HG03575 (cell line): ENCODE results near the gene HOXB9.

ENCODE experiments used
- ATAC-seq: cut with Tn5 transposase; IDR thresholded peaks from one replicate; pipeline ENCODE4 v1.9.1; 2021; ENCODE audit not compliant: unreplicated experiment, insufficient number of reproducible peaks, low FRiP score; ENCODE audit errors: extremely low read depth

Gene HOXB9

DNA sequence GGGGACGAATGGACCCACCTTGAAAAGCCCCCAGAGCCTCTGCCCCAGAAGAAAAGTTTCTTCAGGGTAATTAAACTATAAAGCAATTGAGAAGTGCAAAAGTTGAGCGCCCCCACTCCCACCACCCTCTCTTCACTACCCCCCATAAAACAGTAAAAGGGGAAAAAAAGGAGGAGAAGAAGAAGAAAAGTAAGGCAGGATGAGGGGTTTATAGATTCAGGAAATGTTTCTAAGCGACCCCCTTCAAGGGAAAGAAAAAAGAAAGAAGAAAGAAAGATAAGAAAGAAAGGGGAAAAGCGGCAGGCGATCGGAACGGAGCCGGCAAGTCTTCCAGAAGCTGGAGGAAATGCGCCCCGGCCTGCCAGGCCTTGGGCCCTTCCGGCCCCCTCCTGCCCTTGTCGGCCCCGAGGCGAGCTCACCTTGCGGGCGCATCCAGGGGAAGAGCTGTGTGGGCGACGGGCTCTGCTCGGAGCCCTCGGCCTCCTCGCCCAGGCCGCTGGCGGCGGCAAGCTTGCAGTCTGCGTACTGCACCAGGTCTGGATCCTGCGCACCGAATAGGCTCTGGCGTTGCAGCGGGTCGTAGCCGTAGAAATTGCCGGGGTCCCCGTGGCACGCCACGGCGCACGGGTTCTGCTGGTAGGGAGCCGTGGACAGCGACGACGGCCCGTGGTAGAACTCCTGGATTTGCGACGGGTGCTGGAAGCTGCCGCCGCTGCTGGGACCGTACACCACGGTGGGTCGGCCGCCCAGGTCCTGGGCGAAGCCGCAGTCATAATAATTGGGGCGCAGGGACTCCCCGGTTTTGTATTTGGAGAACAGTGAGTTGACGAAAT, 12.1 kb downstream of the HOXB9 start:
- no peak for ATAC-seq

DNA sequence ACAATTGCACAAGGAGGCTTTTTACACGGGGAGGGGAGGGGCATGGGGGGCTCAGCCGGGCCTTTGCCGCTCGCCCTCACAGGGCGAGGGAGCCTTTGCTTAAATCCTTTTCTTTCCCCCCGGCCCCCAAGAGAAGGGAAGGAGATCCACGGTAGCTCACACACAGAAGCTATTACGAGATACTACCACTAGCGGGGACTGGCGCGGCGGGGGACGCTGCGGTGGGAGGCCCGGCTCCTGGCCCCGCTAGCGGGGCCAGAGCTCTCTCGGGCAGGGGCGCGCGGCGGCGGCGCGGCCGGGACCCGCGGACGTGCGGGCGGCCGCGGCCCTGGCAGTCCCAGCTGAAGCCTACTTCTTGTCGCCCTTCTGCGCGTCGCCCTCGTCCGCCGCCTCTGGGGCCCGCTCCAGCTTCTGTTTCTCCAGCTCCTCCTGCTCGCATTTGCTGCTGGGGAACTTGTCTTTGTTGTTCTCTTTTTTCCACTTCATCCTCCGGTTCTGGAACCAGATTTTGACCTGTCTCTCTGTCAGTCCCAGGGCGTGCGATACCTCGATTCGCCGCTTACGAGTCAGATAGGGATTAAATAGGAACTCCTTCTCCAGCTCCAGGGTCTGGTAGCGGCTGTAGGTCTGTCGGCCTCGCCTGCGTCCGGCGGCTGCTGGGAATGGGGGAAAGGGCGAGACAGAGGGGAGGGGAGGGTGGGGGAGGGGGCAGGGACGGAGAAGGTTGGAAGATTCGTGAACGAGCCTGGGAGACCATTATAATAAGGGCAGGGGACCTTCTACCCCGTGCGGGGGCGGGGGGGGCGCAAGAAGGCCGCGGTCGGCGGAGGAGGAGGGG, 13.1 kb downstream of the HOXB9 start:
- no peak for ATAC-seq

DNA sequence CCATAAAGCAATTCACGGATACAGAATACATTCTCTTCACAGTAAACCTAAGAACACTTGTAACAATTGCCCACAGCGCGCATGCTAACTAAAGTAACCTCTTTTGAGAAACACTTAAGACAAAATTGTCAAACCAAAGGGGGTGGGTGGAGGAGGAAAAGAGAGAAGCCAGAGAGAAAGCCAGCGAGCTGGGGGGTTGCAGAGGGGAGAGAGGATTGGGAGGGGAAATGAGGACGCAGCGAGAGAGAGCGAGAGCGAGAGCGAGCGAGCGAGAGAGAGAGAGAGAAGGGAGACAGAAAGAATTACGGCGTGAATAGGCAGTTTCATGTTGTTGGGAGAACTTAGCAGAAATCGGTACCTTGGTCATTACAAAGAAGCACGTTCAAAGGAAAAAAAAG, 13.7 kb downstream of the HOXB9 start:
- ATAC-seq: no peak

DNA sequence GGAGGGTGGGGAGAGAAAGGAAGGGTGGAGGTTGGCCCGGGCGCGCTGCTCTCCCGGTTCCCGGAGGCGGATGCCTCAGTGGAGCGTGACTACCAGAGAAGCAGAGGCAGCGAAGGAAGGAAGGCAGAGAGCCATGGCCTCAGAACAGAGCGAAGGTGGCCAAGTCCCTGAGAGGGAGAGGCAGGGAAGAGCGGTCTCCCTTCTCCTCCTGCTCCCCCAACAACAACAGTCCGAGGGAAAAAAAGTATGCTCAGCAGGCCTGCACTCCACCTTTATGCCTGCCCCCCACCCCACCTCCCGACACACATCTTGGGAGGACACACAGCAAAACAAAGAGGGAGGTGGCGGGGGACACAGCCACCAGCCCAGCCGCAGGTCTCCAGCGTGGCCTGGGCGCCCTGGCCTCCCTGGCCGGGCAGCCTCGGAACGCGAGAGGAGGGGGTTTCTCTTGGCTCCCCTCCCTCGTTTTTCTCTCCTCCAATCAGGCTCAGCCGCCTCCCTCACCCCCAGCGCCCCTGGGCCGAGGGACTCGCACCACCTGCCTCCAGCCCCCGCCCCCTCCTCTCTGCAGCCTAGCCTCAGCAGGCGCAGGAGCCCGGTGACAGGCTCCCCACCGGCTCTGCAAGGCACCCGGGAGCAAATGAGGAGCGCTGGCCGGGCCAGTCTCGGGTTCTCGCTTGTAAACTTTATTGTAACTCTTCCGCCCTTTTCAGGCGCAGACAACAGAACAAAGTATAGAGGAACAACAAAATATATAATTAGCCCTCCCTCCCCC, 14.3 kb downstream of the HOXB9 start:
- no peak for ATAC-seq

DNA sequence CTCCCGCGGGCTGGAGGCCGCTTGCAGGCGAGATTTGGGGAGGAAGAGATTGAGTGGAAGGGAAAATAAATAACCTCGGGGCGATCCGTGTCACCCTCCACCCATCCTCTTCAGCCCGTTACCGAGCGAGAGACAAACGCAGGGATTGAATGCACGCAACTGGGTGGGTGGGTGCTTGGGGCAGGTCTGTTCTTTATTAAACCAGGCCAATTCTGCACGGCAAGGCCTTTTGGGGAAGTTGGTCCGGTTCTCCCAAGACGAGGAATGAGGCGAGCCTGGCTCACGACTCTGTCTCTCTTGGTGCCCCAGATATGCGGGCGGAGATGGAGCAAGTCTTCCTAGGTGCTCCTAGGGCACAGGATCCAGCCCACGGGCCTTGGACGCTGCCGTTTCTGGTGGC, 14.9 kb downstream of the HOXB9 start:
- ATAC-seq: no peak

DNA sequence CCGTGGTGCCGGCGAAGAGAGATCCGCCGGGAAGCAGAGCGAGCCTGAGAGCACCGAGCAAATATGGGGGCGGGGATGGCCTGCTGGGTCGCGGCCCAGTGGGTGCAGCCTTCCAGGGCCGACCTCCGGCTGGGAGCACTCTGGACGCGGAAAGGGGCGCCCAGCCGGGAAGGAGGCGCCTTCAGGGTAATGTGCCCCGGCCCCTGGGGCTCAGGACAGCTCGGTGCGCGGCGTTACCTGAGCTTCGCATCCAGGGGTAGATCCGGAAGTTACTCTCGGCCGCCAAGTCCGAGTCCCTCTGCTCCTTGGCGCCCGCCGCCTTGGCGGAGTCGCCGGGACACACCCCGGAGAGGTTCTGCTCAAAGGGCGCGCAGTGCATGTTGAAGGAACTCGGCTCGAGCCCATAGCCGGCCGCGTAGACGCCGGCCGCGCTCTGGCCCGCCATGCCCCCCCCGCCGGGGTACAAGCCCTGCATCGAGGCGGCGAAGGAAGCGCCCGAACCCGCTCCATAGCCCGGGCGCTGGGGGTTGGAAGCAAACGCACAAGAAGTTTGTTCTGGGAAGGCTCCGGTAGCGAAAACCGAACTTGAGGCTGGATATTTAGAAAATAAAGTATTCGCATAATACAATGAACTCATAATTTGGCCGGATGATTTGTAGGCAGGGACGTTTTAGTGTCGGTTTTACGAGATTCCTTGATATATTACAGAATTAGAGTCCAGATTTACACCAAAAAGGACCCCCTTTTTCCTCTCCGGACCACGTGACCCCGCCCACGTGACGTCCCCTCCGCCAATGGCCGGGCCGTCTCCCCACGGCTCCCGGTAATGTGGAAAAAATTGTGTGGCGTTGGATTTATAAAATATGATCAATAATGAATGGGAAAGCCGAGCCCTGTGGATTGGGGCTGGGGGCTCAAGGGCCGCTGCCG, 15.6 kb downstream of the HOXB9 start, which contains the start of gene HOXB7:
TSS of gene HOXB7 (minus strand) at position 736 of the 930 bp plus-strand sequence. CDS start at position 637, 99 bp downstream.
- no peak for ATAC-seq

DNA sequence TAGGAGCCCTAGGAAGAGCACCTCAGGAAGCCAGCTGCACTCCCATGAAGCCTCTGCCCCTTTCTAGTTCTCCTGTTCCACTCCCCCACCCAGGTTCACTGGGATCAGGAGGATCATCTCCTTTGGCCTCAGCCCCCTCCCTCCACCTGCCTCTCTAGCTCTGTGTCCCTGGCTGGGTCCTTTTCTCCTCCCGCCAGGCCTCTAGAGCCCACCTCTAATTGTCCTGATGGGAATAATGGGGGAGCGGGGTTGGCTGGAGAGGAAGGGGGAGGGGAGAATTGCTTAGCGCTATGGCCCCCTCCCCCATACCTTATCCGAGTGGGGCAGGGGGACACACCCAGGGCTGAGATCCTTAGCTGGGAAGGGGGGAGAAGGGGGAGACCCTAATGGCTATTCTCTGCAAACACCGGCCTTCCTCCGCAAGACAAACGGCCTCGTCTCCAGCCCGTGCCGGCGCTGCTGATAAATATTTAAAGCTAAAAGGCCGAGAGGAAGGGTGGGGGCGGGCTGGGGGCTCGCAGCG, 16.3 kb downstream of the HOXB9 start:
- ATAC-seq: no peak

DNA sequence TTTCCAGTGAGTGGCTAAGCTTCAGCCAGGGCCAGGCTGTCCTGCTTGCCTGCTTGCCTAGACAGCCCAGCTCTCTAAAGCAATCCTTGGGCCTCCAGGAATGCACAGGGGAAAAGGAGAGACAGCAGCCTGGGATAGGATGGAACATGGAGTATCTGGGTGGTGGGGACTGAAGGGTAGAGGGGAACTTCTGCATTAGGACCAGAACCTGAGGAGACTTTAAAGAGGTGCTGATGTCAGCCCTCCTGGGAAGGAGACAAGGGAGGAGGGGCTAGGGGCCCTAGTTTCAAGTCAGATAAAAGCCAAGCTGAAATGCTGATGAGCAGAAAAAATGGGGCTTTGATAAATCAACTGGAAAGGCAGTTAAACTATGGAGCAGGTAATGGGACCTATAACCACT, 17.1 kb downstream of the HOXB9 start:
- ATAC-seq: no peak

DNA sequence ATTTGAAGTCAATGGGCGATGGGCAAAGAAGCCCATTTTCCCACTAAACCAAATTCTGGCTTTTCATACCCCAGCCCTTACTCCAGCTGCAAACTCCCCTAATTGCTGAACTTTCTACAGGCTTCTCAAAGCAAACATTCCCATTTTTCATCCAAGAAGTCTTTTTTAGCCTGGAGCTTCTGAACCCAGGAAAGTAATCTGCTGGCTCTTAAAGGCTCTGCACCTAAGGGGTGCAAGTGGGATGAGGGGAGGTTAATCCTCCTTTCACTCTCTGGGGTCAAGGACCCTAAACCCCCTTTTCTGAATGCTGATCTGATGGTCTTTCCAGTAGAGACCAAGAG, 17.7 kb downstream of the HOXB9 start:
- ATAC-seq: no peak

DNA sequence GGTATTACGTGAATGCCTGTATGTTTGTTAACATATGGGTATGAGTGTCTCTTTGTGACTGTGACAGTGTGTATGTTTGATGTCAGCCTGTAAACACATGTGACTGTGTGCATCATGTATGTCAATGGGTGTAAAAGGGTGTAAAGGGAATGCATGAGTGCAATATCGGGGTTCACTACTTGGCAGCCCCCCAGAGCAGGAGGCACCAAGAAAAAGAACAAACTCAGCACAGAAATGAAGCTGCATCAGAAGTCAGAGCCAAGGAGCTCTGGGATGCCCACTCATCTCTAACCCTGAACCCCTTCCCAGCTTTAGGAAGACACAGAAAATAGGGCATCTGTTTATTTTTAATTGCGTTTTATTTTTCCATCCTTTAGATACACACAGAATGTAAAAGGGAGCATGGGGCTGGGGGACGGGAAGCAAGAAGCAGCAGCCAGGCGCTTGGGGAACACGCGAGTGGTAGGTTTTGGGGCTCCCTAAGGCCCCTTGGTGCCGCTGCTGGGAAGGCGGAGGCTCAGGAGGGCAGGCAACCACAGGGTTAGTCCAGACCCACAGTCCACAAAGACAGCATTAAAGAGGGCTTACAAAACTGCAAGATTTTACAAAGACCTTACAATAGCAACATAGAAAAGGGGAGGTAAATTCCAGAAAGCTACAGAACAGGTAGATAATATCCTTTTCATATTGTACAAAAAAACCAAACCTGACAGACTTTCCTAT, 19.1 kb downstream of the HOXB9 start:
- ATAC-seq: no peak

DNA sequence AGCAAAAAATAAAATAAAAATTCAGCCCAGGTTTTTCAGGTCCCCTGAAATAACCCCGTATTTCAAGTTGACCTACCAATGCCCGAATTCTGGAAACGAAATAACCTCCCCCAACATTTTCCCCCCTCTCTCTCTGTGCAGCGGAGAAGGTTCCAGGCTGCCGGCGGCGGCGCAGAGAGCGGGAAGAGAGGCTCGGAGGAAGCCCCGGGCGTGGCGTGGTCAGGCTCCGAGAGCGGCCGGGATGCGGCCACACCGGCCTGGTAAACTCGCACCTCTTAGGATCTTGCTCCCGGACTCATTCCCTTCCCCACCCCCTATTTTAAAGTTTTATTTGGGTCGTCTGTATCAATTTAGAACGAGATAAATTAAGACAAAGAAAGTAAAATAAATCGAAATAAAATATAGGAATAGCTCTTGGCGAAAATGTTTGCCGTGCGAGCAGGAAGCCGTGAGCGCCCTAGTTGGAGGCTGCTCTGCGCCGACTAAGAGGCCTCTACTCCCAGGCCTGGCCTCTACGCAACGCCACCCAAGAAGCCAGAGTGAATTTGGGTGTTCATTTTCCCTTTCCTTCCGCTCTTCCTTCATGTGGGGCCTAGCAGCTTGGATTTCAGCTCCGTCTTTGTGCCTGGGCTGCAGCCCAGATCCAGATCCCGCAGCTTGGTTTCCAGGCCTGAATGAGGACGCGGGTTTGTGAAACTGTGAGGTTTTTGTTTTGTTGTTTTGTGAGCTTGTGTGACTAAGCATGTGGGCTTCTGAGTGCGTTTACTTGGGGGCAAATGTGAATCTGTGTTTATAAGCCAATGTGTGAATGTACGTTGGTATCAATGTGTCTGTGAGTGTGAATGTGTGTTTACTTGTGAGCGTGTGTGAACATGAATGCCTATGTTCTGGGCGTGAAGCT, 19.9 kb downstream of the HOXB9 start:
- ATAC-seq: no peak

DNA sequence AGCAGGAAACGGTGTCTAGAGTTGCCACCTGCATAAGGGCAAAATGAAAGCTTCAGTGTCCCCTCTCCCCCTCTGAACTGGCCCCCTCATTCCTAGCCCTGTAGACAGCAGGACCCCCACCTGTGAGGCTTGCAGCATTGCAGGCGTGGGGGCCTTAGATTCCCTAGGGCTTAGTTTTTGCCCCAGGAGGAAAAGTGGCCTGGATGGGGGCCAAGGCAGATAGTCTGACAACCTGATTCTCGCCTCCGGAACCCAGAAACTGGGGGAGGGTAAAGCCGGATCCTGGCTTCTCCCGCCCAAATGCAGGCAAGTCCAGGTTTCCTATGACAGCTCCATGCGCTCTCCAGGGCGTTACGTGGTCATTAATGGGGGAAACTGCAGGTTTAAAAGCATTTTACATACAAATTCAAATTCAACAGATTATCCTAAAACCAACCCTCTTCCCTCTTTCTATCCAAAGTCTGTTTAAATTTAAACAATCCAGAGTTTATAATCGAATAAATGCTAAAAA, 20.7 kb downstream of the HOXB9 start:
- no peak for ATAC-seq

DNA sequence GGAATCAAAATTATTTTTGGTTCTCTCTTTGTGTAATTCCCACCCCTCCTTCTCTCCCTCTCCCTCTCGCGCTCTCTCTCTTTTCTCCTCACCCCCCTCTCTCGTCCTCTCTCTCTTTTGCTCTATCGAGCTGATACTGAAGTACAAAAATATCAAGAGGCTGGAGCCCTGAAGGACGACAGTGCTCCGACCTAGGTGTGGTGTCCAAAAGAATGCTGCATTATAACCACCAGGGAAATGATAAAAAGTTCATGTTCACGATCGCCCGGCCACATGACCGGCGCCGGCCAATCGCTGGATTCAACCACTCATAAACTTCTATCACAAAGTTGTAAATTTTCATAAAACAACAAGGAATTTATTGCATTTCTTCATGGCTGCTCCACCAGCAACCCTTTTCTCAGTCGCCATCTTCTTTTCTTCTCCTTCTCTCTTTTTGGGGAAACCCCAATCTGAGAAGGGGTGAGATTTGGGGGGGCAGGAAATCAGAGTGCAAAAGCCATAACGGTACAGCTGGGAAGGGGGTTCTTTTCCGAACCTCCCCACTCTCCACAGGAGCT, 21.3 kb downstream of the HOXB9 start, which contains the start of gene HOXB6:
TSS of gene HOXB6 (minus strand) at position 217 of the 560 bp plus-strand sequence. CDS start 6,836 bp downstream, outside the sequence.
- no peak for ATAC-seq

DNA sequence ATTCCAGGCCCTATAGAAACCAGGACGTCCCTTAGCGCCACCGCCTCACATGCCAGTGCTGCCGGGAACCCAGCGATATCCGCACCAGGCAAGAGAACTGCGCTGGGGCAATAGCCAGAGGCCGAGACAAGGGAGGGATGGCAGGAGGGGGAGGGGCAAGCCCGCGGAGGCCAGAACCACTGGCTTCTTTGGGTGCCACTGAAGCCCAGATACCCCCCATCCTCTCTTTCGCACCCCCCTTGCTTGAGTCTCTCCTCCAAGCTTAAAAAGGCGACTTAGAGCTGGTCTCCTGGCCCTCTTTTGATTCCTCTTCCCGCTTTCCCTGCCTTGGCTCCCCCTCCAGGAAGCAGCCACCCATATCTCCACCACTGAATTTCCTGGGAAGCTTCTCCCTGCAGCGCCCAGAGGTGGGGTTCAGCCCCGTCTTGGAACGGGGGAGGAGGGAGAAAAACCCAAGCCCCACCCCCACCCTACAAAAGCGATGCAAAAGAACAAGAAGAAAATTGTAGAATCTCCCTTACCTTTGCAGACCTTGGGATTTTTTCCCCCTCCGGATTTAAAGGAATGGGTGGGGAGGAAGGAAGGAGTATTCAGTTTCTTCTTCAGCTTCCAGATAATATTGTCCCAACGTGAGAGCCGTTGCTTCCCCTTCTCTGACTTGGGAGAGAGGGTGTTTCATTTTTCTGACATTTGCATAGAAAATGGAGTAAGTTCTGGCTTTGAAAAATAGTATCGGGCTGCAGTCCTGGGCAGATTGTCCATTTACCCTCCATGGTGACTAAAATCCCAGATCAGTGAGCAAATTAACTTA, 22.0 kb downstream of the HOXB9 start:
- ATAC-seq: no peak
